IPS-20b (cell line): Measurements from ENCODE around the gene DPY19L1.
A peak's percentile ranks its signal among the peaks of the same experiment; 100 is the strongest.
"Not testable (repeated sequence)": the region's sequence is repeated elsewhere in the genome, so short reads cannot be mapped to it uniquely, and the experiment has no call there.

Experiments used
- H3K27ac ChIP-seq: one replicate; pipeline ENCODE4 v1.5.1; 2013; ENCODE audit warnings: low read length
- H3K27me3 ChIP-seq: 2 replicates; pipeline ENCODE4 v1.6.1; 2013; ENCODE audit warnings: mild to moderate bottlenecking, low read length, inconsistent platforms; ENCODE audit not compliant: insufficient read depth
- H3K36me3 ChIP-seq: 2 replicates; pipeline ENCODE4 v1.6.1; 2013; ENCODE audit warnings: low read depth, mild to moderate bottlenecking, inconsistent platforms, low read length, moderate library complexity; ENCODE audit not compliant: insufficient read depth
- H3K4me1 ChIP-seq: 2 replicates; pipeline ENCODE4 v1.6.1; 2013; ENCODE audit warnings: mild to moderate bottlenecking, control low read depth, inconsistent platforms, low read length, moderate library complexity; ENCODE audit not compliant: insufficient read depth
- H3K4me3 ChIP-seq: 2 replicates; pipeline ENCODE4 v1.5.1; 2013; ENCODE audit warnings: mild to moderate bottlenecking, low read length, inconsistent platforms
- H3K9ac ChIP-seq: 2 replicates; pipeline ENCODE4 v1.6.1; 2013; ENCODE audit warnings: low read depth, mild to moderate bottlenecking, inconsistent platforms, low read length, moderate library complexity
- H3K9me3 ChIP-seq: 2 replicates; pipeline ENCODE4 v1.6.1; 2013; ENCODE audit warnings: mild to moderate bottlenecking, low read depth, low read length, inconsistent platforms; ENCODE audit not compliant: insufficient read depth

Gene DPY19L1

GRCh38 chr7:35037211-35037525 lies at the start of gene DPY19L1:
Gene DPY19L1 (minus strand): TSS chr7:35037485. CDS start chr7:35037394, 91 bp downstream.
- peak within 1 kb of the TSS; percentile 84 for H3K4me3 ChIP-seq
- no peak within 1 kb of the TSS for H3K27ac ChIP-seq
- peak within 1 kb of the TSS; percentile 79; the same call in 1 of the 2 replicates for H3K9ac ChIP-seq
- H3K36me3 ChIP-seq, result no peaks in the 10 kb centered on the region
- no peaks in the 10 kb centered on the region for H3K27me3 ChIP-seq
- H3K4me1 ChIP-seq, result peaks cover 7% of the 10 kb centered on the region; the same call in 1 of the 2 replicates
- no peaks in the 10 kb centered on the region for H3K9me3 ChIP-seq

GRCh38 chr7:35079517-35079916 lies 42.2 kb upstream of the DPY19L1 start:
- not testable (repeated sequence) for H3K27ac ChIP-seq, H3K27me3 ChIP-seq, H3K36me3 ChIP-seq, H3K4me3 ChIP-seq, H3K9me3 ChIP-seq, H3K9ac ChIP-seq, H3K4me1 ChIP-seq

- H3K9ac ChIP-seq, H3K27me3 ChIP-seq, H3K36me3 ChIP-seq, H3K9me3 ChIP-seq, H3K4me3 ChIP-seq, H3K27ac ChIP-seq, H3K4me1 ChIP-seq: not testable (repeated sequence)
Observed at GRCh38 chr7:35074008-35074407, 36.7 kb upstream of the DPY19L1 start.

- H3K27me3 ChIP-seq, H3K4me3 ChIP-seq, H3K36me3 ChIP-seq, H3K9me3 ChIP-seq, H3K4me1 ChIP-seq, H3K9ac ChIP-seq, H3K27ac ChIP-seq: not testable (repeated sequence)
Observed at GRCh38 chr7:35072950-35073827, 35.9 kb upstream of the DPY19L1 start.

GRCh38 chr7:35069084-35069483 lies 31.8 kb upstream of the DPY19L1 start:
- H3K4me1 ChIP-seq, H3K9me3 ChIP-seq, H3K36me3 ChIP-seq, H3K4me3 ChIP-seq, H3K9ac ChIP-seq, H3K27ac ChIP-seq, H3K27me3 ChIP-seq: not testable (repeated sequence)

GRCh38 chr7:35065382-35065781 lies 28.1 kb upstream of the DPY19L1 start:
- H3K27me3 ChIP-seq, H3K36me3 ChIP-seq, H3K4me3 ChIP-seq, H3K27ac ChIP-seq, H3K9ac ChIP-seq, H3K4me1 ChIP-seq, H3K9me3 ChIP-seq: not testable (repeated sequence)

GRCh38 chr7:35058571-35058970 lies 21.3 kb upstream of the DPY19L1 start:
- not testable (repeated sequence) for H3K36me3 ChIP-seq, H3K4me3 ChIP-seq, H3K9me3 ChIP-seq, H3K27me3 ChIP-seq, H3K27ac ChIP-seq, H3K4me1 ChIP-seq, H3K9ac ChIP-seq

- not testable (repeated sequence) for H3K27me3 ChIP-seq, H3K4me1 ChIP-seq, H3K9ac ChIP-seq, H3K27ac ChIP-seq, H3K4me3 ChIP-seq, H3K36me3 ChIP-seq, H3K9me3 ChIP-seq
Observed at GRCh38 chr7:35057505-35058451, 20.5 kb upstream of the DPY19L1 start.

- H3K27me3 ChIP-seq, H3K4me3 ChIP-seq, H3K9me3 ChIP-seq, H3K9ac ChIP-seq, H3K36me3 ChIP-seq, H3K27ac ChIP-seq, H3K4me1 ChIP-seq: not testable (repeated sequence)
Observed at GRCh38 chr7:35055733-35056132, 18.4 kb upstream of the DPY19L1 start.

GRCh38 chr7:35053488-35054175 lies 16.3 kb upstream of the DPY19L1 start:
- not testable (repeated sequence) for H3K4me3 ChIP-seq, H3K4me1 ChIP-seq, H3K27me3 ChIP-seq, H3K36me3 ChIP-seq, H3K27ac ChIP-seq, H3K9me3 ChIP-seq, H3K9ac ChIP-seq

GRCh38 chr7:35048390-35048789 lies 11.1 kb upstream of the DPY19L1 start:
- H3K9ac ChIP-seq, H3K9me3 ChIP-seq, H3K36me3 ChIP-seq, H3K27me3 ChIP-seq, H3K27ac ChIP-seq, H3K4me1 ChIP-seq, H3K4me3 ChIP-seq: not testable (repeated sequence)
